Liver (tissue), 9 donors: Measurements from ENCODE around the gene SPTAN1. TPM values are rescaled to one million over a fixed set of nuclear protein-coding genes. Genes with fewer than 3 reads are reported as not detected.

Source experiments
- DNase-seq: peaks from one replicate; pipeline ENCODE4 v3.0.0-alpha.2; 2017; ENCODE audit warnings: low spot score
- H3K27ac ChIP-seq, 2 donors: one replicate each; pipeline ENCODE4 v1.7.0; 2013; ENCODE audit warnings: inconsistent platforms in 2 of 2, low read length in 2 of 2, control low read depth in 1 of 2, low read depth in 1 of 2, mild to moderate bottlenecking in 1 of 2
- H3K27me3 ChIP-seq, 4 donors: one replicate each; pipeline versions ENCODE4 v1.6.1 to v1.7.0; 2013; ENCODE audit warnings: low read length in 3 of 4, inconsistent platforms in 1 of 4, mild to moderate bottlenecking in 1 of 4, moderate library complexity in 1 of 4; ENCODE audit not compliant: control insufficient read depth in 4 of 4, insufficient read depth in 4 of 4
- H3K36me3 ChIP-seq, 4 donors: one replicate each; pipeline versions ENCODE4 v1.6.1 to v1.7.0; 2013; ENCODE audit warnings: low read length in 3 of 4, mild to moderate bottlenecking in 3 of 4, low read depth in 1 of 4, moderate library complexity in 1 of 4; ENCODE audit not compliant: control insufficient read depth in 4 of 4, insufficient read depth in 3 of 4
- H3K4me1 ChIP-seq, 4 donors: one replicate each; pipeline versions ENCODE4 v1.6.1 to v1.7.0; 2013; ENCODE audit warnings: low read length in 3 of 4, mild to moderate bottlenecking in 3 of 4, moderate library complexity in 1 of 4; ENCODE audit not compliant: control insufficient read depth in 4 of 4, insufficient read depth in 4 of 4
- H3K4me3 ChIP-seq, 3 donors: one replicate each; pipeline versions ENCODE4 v1.6.1 to v1.7.0; 2013; ENCODE audit warnings: low read length in 3 of 3, control low read depth in 1 of 3, low read depth in 1 of 3, mild to moderate bottlenecking in 1 of 3
- H3K9ac ChIP-seq, 2 donors: one replicate each; pipeline ENCODE4 v1.7.0; 2013; ENCODE audit warnings: low read length in 2 of 2, mild to moderate bottlenecking in 2 of 2, moderate library complexity in 2 of 2, control low read depth in 1 of 2, low read depth in 1 of 2
- H3K9me3 ChIP-seq, 4 donors: one replicate each; pipeline versions ENCODE4 v1.6.1 to v1.7.0; 2013; ENCODE audit warnings: low read length in 3 of 4; ENCODE audit not compliant: control insufficient read depth in 4 of 4
- GABPA ChIP-seq, 2 donors: IDR thresholded peaks in 1 of 2; conservative IDR thresholded peaks in 1 of 2; 2 replicates each; pipeline ENCODE4 v1.6.1; 2016; ENCODE audit warnings: antibody characterized with exemption in 2 of 2, mild to moderate bottlenecking in 1 of 2, moderate library complexity in 1 of 2
- HNF4A ChIP-seq, 2 donors: conservative IDR thresholded peaks; 2 replicates each; pipeline ENCODE4 v1.6.1; 2016; ENCODE audit warnings: antibody characterized with exemption in 2 of 2, mild to moderate bottlenecking in 2 of 2
- JUND ChIP-seq, 2 donors: IDR thresholded peaks; 2 replicates each; pipeline ENCODE4 v1.6.1; 2016; ENCODE audit warnings: antibody characterized with exemption in 2 of 2
- WGBS: extraction: QIAGEN DNeasy Blood & Tissue Kit; methylation state at CpG from one replicate; pipeline ENCODE4 v1.1.7; 2013; 5-methylcytosine and 5-hydroxymethylcytosine counted together
- polyA plus RNA-seq, 2 donors: library from polyadenylated mRNA; stranded (reverse) in 1 of 2; unstranded in 1 of 2; fragments of 200-250 nt in 1 of 2; fragments of >200 nt in 1 of 2; fragmentation: Nextera tagmentation in 1 of 2; extraction: Ambion mirVana in 1 of 2; gene quantifications; one replicate each; pipeline versions ENCODE4 v1.2.1 to v1.2.3, GENCODE V29; 2013 to 2015
- total RNA-seq, 2 donors: library from RNA; depleted of rRNA; stranded (reverse); fragments of >200 nt; gene quantifications; one replicate each; pipeline ENCODE4 v1.2.3, GENCODE V29; 2014
- TF ChIP-seq, protein P1 (sequence below): IDR thresholded peaks from 2 replicates; pipeline ENCODE4 v1.6.1; 2016; ENCODE audit warnings: antibody characterized with exemption
- TF ChIP-seq, protein P2 (sequence below): IDR thresholded peaks from 2 replicates; pipeline ENCODE4 v1.6.1; 2016; ENCODE audit warnings: antibody characterized with exemption
- TF ChIP-seq, protein P3 (sequence below): IDR thresholded peaks from 2 replicates; pipeline ENCODE4 v1.6.1; 2016; ENCODE audit warnings: antibody characterized with exemption
- TF ChIP-seq, protein P4 (sequence below): fragments of 150-350 bp; IDR thresholded peaks from 2 replicates; pipeline ENCODE4 v1.5.1; 2017; ENCODE audit warnings: improper control_type of control experiment, low read depth, low read length; ENCODE audit not compliant: missing input control
- donor health status: healthy.
- donor health status: healthy.
- donor health status: healthy.
- donor health status: healthy.
- donor health status: healthy.

Gene SPTAN1
- total and polyA plus RNA-seq, 4 donors = 31.3 to 86.5 (median 60.4) TPM

DNA sequence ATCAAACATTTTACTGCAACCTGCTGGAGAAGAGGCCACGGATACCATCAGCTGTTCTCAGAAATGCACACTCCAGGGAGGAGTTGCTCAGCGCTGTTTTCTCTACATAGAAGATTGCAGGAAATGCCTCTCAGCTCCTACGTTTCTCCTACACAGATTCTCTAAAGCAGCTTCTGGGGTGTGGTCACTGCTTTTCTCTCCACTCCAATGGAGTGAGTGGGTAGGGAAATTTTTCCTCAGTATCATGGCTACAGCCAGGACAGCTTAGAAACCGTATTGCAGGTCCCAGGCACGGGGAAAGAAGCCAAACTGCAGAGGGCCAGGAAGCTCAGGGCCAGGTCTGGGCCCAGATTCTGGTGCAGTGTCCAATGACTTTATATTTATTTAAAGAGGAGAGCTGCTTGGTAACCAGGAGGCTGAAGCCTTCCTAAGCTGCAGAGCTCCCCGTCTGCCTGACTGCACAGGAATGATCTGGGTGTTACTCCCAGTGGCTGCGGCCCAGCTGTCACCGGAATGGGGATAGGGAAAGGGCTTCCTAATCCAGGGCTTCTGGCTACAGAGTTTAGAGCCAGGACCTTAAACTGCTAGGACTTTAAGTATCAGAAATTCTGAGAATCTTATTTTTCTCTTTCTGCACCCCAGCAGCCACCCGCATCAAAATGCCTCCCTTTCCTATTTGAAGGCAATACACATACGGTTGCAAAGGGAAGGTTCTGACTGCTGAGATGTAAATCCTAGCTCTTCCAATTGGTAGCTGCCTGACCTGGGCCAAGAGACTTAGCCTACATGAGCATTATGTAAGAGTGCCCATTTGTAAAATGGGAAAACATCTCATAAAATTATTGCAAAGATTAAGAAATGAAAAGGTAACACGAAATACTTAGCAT, 1.4 kb upstream of the SPTAN1 start (continued):
- TF ChIP-seq, protein P1, sequence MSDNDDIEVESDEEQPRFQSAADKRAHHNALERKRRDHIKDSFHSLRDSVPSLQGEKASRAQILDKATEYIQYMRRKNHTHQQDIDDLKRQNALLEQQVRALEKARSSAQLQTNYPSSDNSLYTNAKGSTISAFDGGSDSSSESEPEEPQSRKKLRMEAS = no peak
- TF ChIP-seq, protein P2, sequence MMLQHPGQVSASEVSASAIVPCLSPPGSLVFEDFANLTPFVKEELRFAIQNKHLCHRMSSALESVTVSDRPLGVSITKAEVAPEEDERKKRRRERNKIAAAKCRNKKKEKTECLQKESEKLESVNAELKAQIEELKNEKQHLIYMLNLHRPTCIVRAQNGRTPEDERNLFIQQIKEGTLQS = no peak
- no peak for TF ChIP-seq GABPA (IDR thresholded peaks at IDR 0.05 in 1 of 2, conservative IDR thresholded peaks at IDR 0.05 in 1 of 2)
- TF ChIP-seq, protein P3, sequence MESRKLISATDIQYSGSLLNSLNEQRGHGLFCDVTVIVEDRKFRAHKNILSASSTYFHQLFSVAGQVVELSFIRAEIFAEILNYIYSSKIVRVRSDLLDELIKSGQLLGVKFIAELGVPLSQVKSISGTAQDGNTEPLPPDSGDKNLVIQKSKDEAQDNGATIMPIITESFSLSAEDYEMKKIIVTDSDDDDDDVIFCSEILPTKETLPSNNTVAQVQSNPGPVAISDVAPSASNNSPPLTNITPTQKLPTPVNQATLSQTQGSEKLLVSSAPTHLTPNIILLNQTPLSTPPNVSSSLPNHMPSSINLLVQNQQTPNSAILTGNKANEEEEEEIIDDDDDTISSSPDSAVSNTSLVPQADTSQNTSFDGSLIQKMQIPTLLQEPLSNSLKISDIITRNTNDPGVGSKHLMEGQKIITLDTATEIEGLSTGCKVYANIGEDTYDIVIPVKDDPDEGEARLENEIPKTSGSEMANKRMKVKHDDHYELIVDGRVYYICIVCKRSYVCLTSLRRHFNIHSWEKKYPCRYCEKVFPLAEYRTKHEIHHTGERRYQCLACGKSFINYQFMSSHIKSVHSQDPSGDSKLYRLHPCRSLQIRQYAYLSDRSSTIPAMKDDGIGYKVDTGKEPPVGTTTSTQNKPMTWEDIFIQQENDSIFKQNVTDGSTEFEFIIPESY = no peak

DNA sequence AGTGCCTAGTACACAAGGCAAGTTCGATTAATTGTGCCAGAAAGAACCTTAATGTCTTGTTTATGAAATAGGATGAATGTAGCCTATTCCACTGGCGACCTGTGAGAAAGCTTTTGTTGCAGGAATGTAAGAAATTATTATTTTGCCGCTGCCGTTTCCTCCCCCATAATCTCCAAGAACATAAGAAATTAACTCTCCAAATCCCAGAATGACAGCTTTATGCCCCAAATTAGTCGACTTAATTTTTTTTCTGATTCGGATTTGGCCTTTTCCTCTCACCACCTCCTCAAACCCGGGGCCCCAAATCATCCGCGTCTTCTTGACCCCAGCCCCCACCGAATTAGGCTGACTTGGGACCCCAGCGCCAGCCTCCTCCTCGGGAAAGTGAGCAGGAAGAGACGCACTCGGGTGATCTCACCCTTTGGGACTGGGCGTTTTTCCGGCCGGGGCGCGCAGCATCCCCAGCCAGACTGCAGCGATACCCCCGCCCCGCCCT, 682 bp upstream of the SPTAN1 start:
- TF ChIP-seq HNF4A (conservative IDR thresholded peaks at IDR 0.05) (no peak), JUND (IDR thresholded peaks at IDR 0.05) (peak in 1 of 2 donors; percentile 22)
- Histone ChIP-seq H3K27me3 (no peaks in the 10 kb centered on the region), H3K27ac (peak overlapping the region; percentile 74 to 88), H3K36me3 (no peaks in the 10 kb centered on the region), H3K4me1 (peaks cover 9 to 40% (median 38%) of the 10 kb centered on the region in 4 donors), H3K4me3 (peak overlapping the region; percentile 57 to 94 (median 83)), H3K9me3 (no peaks in the 10 kb centered on the region), H3K9ac (peak overlapping the region in 1 of 2 donors; percentile 76)
- WGBS = 12% methylated on average over 22 of the region's 22 CpGs
- DNase-seq = no peak

DNA sequence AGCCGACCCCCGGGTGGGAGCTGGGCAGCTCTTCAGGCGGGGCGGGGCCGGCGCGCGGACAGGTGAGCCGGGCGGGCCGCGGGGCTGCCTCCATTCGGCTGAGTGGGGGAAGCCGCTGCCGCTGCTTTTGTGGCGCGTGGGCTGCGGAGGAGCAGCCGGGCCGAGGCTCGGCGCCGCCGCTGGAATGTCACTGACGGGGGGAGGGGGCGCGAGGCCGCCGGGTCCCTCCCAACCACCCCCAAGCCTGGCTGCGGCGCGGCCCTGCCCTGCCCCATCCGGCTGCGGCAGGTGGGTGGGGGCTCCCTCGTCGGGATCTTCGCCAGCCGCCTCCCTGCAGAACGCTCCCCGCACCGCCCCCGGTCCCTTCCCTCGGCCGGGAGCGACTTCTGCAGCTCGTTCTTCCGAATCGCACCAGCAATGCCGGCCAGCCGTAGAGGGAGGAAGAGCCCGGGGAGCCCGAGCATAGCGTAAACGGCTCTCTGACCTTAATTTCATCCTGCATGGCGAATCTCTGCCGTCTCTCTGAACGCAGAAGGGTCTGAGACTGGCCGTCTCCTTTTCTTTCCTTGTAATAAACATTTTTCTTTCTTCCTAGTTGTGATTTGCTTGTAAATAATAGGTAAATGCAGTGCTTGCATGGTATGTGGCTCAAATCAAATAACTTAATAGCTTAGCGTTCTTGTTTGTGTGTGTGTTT, 505 bp downstream of the SPTAN1 start:
- DNase-seq = peak; percentile 44
- peak overlapping the region; percentile 57 to 90 for H3K9ac ChIP-seq
- WGBS = under 1% methylated on average over 59 of the region's 59 CpGs
- peak overlapping the region; percentile 79 to 94 (median 90) for H3K4me3 ChIP-seq
- no peaks in the 10 kb centered on the region for H3K9me3 ChIP-seq
- H3K27ac ChIP-seq = peak overlapping the region; percentile 90 to 94
- peaks cover 14 to 50% (median 47%) of the 10 kb centered on the region in 4 donors for H3K4me1 ChIP-seq
- H3K36me3 ChIP-seq = no peaks in the 10 kb centered on the region
- no peaks in the 10 kb centered on the region for H3K27me3 ChIP-seq
- TF ChIP-seq, protein P4, sequence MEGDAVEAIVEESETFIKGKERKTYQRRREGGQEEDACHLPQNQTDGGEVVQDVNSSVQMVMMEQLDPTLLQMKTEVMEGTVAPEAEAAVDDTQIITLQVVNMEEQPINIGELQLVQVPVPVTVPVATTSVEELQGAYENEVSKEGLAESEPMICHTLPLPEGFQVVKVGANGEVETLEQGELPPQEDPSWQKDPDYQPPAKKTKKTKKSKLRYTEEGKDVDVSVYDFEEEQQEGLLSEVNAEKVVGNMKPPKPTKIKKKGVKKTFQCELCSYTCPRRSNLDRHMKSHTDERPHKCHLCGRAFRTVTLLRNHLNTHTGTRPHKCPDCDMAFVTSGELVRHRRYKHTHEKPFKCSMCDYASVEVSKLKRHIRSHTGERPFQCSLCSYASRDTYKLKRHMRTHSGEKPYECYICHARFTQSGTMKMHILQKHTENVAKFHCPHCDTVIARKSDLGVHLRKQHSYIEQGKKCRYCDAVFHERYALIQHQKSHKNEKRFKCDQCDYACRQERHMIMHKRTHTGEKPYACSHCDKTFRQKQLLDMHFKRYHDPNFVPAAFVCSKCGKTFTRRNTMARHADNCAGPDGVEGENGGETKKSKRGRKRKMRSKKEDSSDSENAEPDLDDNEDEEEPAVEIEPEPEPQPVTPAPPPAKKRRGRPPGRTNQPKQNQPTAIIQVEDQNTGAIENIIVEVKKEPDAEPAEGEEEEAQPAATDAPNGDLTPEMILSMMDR = no peak
- TF ChIP-seq, protein P1 = no peak
